IPS-20b (cell line): ENCODE measurements around the gene RAF1.

Source experiments
- H3K27ac ChIP-seq: one replicate; pipeline ENCODE4 v1.5.1; 2013; ENCODE audit warnings: low read length
- H3K27me3 ChIP-seq: 2 replicates; pipeline ENCODE4 v1.6.1; 2013; ENCODE audit warnings: mild to moderate bottlenecking, low read length, inconsistent platforms; ENCODE audit not compliant: insufficient read depth
- H3K36me3 ChIP-seq: 2 replicates; pipeline ENCODE4 v1.6.1; 2013; ENCODE audit warnings: low read depth, mild to moderate bottlenecking, inconsistent platforms, low read length, moderate library complexity; ENCODE audit not compliant: insufficient read depth
- H3K4me1 ChIP-seq: 2 replicates; pipeline ENCODE4 v1.6.1; 2013; ENCODE audit warnings: mild to moderate bottlenecking, control low read depth, inconsistent platforms, low read length, moderate library complexity; ENCODE audit not compliant: insufficient read depth
- H3K4me3 ChIP-seq: 2 replicates; pipeline ENCODE4 v1.5.1; 2013; ENCODE audit warnings: mild to moderate bottlenecking, low read length, inconsistent platforms
- H3K9ac ChIP-seq: 2 replicates; pipeline ENCODE4 v1.6.1; 2013; ENCODE audit warnings: low read depth, mild to moderate bottlenecking, inconsistent platforms, low read length, moderate library complexity
- H3K9me3 ChIP-seq: 2 replicates; pipeline ENCODE4 v1.6.1; 2013; ENCODE audit warnings: mild to moderate bottlenecking, low read depth, low read length, inconsistent platforms; ENCODE audit not compliant: insufficient read depth

The RAF1 gene

DNA sequence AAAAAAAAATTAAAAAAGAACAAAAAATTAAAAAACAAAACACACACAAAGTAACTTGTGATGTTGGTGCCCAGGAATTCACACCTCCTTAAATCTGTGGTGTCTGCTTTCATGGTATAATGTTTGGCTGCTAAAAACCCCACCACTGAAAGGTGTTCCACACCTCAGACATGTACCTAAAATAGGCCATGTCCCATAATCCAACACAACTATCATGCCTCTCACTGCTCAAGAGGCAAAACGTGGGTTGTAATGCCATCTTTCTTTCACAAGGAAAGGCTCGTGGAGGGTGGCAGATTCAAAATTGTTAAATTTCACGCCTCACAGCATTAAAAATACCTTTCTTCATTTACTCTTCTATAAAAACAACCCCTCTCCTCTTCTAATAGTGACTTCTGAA is 77.5 kb downstream of the RAF1 start:
- H3K4me1 ChIP-seq, result no peaks in the 10 kb centered on the region
- H3K27me3 ChIP-seq, result no peaks in the 10 kb centered on the region
- no peaks in the 10 kb centered on the region for H3K9me3 ChIP-seq
- H3K4me3 ChIP-seq, result no peak overlapping the region
- no peak overlapping the region for H3K9ac ChIP-seq
- H3K36me3 ChIP-seq, result peaks cover 100% of the 10 kb centered on the region
- H3K27ac ChIP-seq, result no peak overlapping the region

DNA sequence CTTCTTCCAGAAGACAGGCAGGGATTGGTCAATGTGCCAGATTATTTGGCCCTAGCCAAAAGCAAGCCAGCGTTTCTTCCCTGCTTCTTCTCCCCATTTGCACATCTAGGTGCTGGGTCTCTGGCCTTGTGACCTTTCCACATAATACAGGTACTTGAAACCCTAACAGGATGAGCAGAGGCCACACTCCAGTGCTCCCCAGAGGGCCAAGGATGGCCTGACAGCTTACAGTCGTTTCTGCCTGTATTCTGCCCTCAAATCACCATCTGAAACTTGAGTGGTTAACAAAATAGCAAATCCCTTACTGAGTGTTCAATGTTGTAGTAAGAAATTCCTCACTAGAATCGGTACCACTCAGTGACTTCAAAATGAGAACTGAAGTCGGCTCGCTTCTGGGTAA is 77.9 kb downstream of the RAF1 start:
- no peak overlapping the region for H3K4me3 ChIP-seq
- no peak overlapping the region for H3K9ac ChIP-seq
- H3K36me3 ChIP-seq, result peaks cover 100% of the 10 kb centered on the region
- H3K27me3 ChIP-seq, result no peaks in the 10 kb centered on the region
- H3K27ac ChIP-seq, result no peak overlapping the region
- no peaks in the 10 kb centered on the region for H3K9me3 ChIP-seq
- H3K4me1 ChIP-seq, result no peaks in the 10 kb centered on the region

DNA sequence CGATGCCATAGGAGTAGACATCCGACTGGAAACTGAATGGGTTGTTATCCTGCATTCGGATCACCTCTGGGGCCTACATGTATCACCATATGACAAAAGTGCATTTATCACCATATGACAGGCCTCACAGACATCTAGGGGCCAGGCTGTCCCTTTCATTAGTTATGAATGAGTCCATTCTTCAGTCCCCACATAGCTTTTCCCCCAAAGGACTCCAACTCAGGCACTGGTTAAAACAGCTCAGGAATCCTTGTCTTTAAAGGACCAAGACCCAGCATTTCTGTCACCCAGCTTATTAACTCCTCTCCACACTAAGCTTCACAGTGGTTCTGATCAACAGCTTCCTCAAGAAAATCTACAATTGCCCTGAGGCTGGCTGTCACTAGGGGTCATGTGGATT is 78.7 kb downstream of the RAF1 start:
- H3K4me1 ChIP-seq, result no peaks in the 10 kb centered on the region
- H3K9ac ChIP-seq, result no peak overlapping the region
- H3K27ac ChIP-seq, result no peak overlapping the region
- no peaks in the 10 kb centered on the region for H3K27me3 ChIP-seq
- H3K36me3 ChIP-seq, result peaks cover 96% of the 10 kb centered on the region
- H3K9me3 ChIP-seq, result no peaks in the 10 kb centered on the region
- H3K4me3 ChIP-seq, result no peak overlapping the region

DNA sequence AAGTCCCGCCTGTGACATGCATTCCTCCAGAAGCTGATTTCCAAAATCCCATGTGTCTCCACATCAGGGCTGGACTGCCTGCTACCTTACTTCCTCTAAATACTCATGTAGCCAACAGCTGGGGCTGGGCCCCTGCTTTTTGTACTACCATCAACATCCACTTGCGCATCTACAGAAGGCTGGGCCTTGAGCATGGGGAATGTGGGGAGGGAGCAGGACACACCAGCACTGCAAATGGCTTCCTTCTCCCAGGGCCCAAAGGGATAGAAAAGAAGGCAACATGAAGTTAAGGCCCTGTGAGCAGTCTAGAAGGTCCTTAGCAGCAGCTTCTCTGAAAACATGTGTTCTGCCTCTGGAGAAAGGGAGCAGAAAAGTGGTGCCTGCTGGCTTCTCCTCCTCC is 79.8 kb downstream of the RAF1 start:
- Histone ChIP-seq H3K4me3 (no peak overlapping the region), H3K36me3 (peaks cover 96% of the 10 kb centered on the region), H3K27ac (no peak overlapping the region), H3K4me1 (no peaks in the 10 kb centered on the region), H3K9me3 (no peaks in the 10 kb centered on the region), H3K27me3 (no peaks in the 10 kb centered on the region), H3K9ac (no peak overlapping the region)

DNA sequence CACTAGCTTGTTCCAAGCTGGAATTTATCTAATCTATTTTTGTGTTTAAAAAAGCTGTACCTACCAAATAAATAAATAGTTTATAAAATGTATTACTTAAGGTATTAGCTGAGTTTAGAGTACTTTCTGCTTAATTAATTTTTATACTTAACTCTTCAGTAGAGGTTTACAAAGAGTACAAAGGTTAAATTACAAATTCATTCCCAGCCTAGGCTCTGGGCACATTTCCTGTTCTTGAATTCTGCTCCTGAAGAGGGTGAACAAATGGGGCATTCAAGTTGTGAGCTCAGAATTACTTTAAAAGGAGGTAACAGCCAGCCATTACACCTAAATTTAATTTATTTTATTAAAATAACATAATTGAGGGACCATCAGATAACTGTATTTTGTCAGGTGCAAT is 80.6 kb downstream of the RAF1 start:
- Histone ChIP-seq H3K27me3 (no peaks in the 10 kb centered on the region), H3K4me3 (no peak overlapping the region), H3K9ac (no peak overlapping the region), H3K9me3 (no peaks in the 10 kb centered on the region), H3K4me1 (no peaks in the 10 kb centered on the region), H3K27ac (no peak overlapping the region), H3K36me3 (peaks cover 94% of the 10 kb centered on the region)

DNA sequence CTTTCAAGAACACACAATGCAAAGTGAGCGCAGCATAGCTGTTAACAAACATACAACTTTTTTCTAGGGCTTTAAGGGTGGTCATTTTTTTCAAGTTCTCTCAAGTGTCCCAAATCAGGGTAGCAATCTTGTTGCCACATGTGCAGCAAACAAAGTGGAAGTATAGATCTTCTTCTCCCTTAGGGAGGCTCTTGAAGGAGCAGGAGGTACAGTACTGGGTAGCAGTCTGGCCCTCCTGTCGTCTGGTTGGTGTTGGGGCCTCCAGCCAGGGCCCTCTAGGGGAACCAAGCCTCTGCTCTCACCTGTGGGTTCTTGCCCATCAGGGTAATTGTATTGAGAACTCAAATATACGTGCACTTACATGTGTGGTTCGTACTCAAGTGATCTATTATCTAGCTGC is 81.2 kb downstream of the RAF1 start:
- H3K36me3 ChIP-seq, result peaks cover 94% of the 10 kb centered on the region
- H3K27ac ChIP-seq, result no peak overlapping the region
- no peaks in the 10 kb centered on the region for H3K4me1 ChIP-seq
- no peak overlapping the region for H3K9ac ChIP-seq
- H3K27me3 ChIP-seq, result no peaks in the 10 kb centered on the region
- H3K9me3 ChIP-seq, result no peaks in the 10 kb centered on the region
- no peak overlapping the region for H3K4me3 ChIP-seq

DNA sequence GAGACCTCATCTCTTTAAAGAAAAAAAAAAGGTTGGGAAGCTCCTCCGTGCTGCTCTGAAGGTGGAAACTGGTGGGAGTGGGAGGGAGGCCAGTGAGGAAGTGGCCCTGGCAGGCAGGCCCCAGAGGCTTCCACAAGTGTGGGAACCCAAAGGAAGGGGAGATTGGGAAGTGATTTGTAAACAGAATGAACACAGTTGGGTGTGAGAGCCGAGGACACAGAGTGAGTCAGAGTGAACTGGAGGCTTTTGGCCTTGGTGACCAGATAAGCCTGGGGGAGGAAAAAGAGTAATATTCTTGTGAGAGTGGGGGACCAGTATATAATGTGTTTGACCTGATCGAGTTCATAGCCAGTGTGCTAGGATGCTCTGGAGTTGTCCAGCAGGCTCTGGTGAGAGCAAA is 84.0 kb downstream of the RAF1 start:
- Histone ChIP-seq H3K27me3 (no peaks in the 10 kb centered on the region), H3K9ac (no peak overlapping the region), H3K4me1 (no peaks in the 10 kb centered on the region), H3K36me3 (peaks cover 93% of the 10 kb centered on the region), H3K4me3 (no peak overlapping the region), H3K27ac (no peak overlapping the region), H3K9me3 (no peaks in the 10 kb centered on the region)

DNA sequence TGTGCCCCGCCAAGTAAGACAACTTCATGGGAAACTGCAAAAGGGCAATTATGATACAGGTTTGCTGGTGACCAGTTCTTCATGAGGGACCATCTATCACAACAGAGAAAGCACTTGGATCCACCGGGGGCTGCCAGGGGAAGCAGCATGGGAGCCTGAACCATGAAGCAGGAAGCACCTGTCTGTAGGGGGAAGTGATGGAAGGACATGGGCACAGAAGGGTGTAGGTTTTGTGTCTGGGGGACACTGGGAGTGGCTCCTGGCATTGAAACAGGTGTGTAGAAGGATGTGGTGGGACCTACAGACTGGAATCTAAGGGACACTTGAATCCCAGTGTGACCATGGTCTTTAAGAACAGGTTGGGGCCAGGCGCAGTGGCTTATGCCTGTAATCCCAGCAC is 84.5 kb downstream of the RAF1 start:
- Histone ChIP-seq H3K36me3 (peaks cover 93% of the 10 kb centered on the region), H3K9ac (no peak overlapping the region), H3K9me3 (no peaks in the 10 kb centered on the region), H3K4me1 (no peaks in the 10 kb centered on the region), H3K27me3 (no peaks in the 10 kb centered on the region), H3K4me3 (no peak overlapping the region), H3K27ac (no peak overlapping the region)

DNA sequence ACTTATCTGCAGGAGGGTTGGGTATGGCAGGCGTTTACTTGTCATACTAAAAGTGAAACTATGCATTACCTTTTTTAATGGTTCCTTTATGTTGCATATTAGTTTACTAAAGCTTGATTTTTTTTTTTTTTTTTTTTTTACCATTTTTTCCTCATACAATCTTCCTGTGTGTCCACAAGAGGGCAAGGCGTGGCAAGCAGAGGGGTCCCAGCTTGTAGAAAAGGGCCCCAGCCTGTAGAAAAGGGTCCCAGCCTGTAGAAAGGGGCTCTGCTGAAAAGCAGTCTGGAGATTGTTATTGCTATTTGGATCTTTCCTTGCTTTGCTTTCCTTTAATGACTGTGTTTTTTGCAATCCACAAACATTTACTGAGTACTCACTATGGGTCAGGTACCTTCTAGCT is 85.2 kb downstream of the RAF1 start:
- H3K9me3 ChIP-seq, result no peaks in the 10 kb centered on the region
- H3K27me3 ChIP-seq, result no peaks in the 10 kb centered on the region
- H3K36me3 ChIP-seq, result peaks cover 93% of the 10 kb centered on the region
- H3K4me1 ChIP-seq, result no peaks in the 10 kb centered on the region
- no peak overlapping the region for H3K9ac ChIP-seq
- no peak overlapping the region for H3K27ac ChIP-seq
- no peak overlapping the region for H3K4me3 ChIP-seq

DNA sequence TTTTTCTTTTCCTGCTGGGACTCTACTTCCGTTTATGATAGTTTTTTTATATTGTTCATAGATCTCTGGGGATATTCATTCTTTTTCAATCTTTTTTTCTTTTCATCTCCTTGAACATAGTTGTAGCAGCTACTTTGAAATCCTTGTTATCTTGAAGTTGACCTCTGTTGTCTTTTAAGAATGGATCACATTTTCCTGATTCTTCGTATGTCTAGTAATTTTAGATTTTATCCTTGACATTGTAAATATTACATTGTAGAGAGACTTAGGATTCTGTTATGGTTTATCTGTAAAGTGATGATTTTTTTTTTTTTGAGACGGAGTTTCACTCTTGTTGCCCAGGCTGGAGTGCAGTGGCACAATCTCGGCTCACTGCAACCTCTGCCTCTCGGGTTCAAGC is 86.5 kb downstream of the RAF1 start:
- Histone ChIP-seq H3K9me3 (no peaks in the 10 kb centered on the region), H3K27me3 (no peaks in the 10 kb centered on the region), H3K36me3 (peaks cover 91% of the 10 kb centered on the region), H3K9ac (no peak overlapping the region), H3K4me3 (no peak overlapping the region), H3K27ac (no peak overlapping the region), H3K4me1 (no peaks in the 10 kb centered on the region)

DNA sequence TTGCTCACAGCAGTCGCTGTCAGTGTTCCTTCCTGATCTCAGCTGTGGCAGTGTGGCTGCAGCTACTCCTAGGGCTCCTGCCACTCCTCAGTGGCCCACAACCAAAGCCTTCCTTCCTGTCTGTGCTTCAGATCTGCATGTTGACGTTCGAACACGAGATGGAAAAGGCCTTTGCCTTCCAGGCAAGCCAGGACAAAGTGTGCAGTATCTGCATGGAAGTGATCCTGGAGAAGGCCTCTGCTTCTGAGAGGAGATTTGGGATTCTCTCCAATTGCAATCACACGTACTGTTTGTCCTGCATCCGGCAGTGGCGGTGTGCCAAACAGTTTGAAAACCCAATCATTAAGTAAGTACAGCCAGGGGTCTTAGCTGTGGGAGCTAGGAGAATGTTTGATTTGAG is 89.3 kb downstream of the RAF1 start:
- H3K9ac ChIP-seq, result no peak overlapping the region
- H3K4me1 ChIP-seq, result no peaks in the 10 kb centered on the region
- no peaks in the 10 kb centered on the region for H3K27me3 ChIP-seq
- H3K27ac ChIP-seq, result no peak overlapping the region
- H3K9me3 ChIP-seq, result no peaks in the 10 kb centered on the region
- peaks cover 95% of the 10 kb centered on the region for H3K36me3 ChIP-seq
- H3K4me3 ChIP-seq, result no peak overlapping the region

DNA sequence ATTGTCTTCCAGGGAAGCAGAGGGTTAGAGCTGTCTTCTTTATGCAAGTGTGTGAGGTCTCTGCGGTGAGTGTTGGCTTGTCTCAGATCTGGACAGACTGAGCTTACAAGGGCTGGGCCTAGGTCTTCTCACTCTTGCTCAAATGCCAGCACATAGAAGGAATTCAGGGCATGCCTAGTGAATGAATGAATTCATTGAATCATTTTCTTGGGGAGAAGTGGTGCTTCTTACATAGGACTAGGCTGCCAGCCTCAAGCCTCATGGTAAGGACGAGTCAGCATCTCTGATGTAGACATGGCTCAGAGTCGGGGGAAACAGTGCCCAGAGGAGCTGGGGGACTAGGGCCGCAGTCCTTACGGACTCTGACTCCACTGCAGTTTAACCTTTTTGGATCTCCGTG is 89.8 kb downstream of the RAF1 start:
- H3K9ac ChIP-seq, result no peak overlapping the region
- no peaks in the 10 kb centered on the region for H3K27me3 ChIP-seq
- H3K4me1 ChIP-seq, result no peaks in the 10 kb centered on the region
- peaks cover 95% of the 10 kb centered on the region for H3K36me3 ChIP-seq
- no peaks in the 10 kb centered on the region for H3K9me3 ChIP-seq
- no peak overlapping the region for H3K4me3 ChIP-seq
- H3K27ac ChIP-seq, result no peak overlapping the region

DNA sequence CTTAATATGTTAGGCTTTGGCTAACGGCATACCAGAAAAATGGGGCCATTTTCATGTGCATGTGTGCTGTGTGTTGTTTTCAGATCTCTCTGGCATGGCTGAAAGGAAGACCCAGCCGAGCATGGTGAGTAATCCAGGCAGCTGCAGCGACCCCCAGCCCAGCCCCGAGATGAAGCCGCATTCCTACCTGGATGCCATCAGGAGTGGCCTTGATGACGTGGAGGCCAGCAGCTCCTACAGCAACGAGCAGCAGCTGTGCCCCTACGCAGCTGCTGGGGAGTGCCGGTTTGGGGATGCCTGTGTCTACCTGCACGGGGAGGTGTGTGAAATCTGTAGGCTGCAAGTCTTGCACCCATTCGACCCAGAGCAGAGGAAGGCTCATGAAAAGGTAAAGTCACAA is 91.9 kb downstream of the RAF1 start:
- no peaks in the 10 kb centered on the region for H3K9me3 ChIP-seq
- H3K27ac ChIP-seq, result no peak overlapping the region
- H3K4me3 ChIP-seq, result no peak overlapping the region
- H3K4me1 ChIP-seq, result no peaks in the 10 kb centered on the region
- H3K9ac ChIP-seq, result no peak overlapping the region
- peaks cover 81% of the 10 kb centered on the region for H3K36me3 ChIP-seq
- H3K27me3 ChIP-seq, result no peaks in the 10 kb centered on the region
